Heart left ventricle (tissue), 16 donors: Measurements from ENCODE around the gene RPS10. TPM values are rescaled to one million over a fixed set of nuclear protein-coding genes. Genes with fewer than 3 reads are reported as not detected.

Source experiments
- ATAC-seq, 4 donors: fragments of 200-7000 bp; cut with Tn5 transposase; one replicate each; pipeline ENCODE4 v1.9.1; 2020 to 2022; ENCODE audit warnings: moderate library complexity in 4 of 4, mild to moderate bottlenecking in 3 of 4, moderate number of reproducible peaks in 1 of 4
- DNase-seq, 5 donors: peaks; one replicate each; pipeline ENCODE4 v3.0.0-alpha.2; 2020
- H3K27ac ChIP-seq, 12 donors: fragments of 200-600 bp; sonication (generic) in 4 of 12; one replicate each; pipeline versions ENCODE4 v1.5.0 to v1.8.0; 2016 to 2022; ENCODE audit warnings: mild to moderate bottlenecking in 2 of 12
- H3K27me3 ChIP-seq, 9 donors: fragments of 200-600 bp; sonication (generic) in 2 of 9; one replicate each; pipeline versions ENCODE4 v1.5.1 to v1.8.0; 2016 to 2022; ENCODE audit warnings: mild to moderate bottlenecking in 3 of 9
- H3K36me3 ChIP-seq, 9 donors: fragments of 200-600 bp; sonication (generic) in 2 of 9; one replicate each; pipeline versions ENCODE4 v1.5.0 to v1.8.0; 2018 to 2022; ENCODE audit warnings: mild to moderate bottlenecking in 2 of 9
- H3K4me1 ChIP-seq, 12 donors: fragments of 200-600 bp; sonication (generic) in 4 of 12; one replicate each; pipeline versions ENCODE4 v1.5.0 to v1.8.0; 2016 to 2022; ENCODE audit warnings: mild to moderate bottlenecking in 3 of 12
- H3K4me3 ChIP-seq, 12 donors: fragments of 200-600 bp; sonication (generic) in 4 of 12; one replicate each; pipeline versions ENCODE4 v1.5.0 to v1.8.0; 2017 to 2022; ENCODE audit warnings: mild to moderate bottlenecking in 9 of 12, moderate library complexity in 4 of 12
- H3K9me3 ChIP-seq, 12 donors: fragments of 200-600 bp; sonication (generic) in 4 of 12; one replicate each; pipeline versions ENCODE4 v1.5.0 to v1.8.0; 2016 to 2022; ENCODE audit warnings: mild to moderate bottlenecking in 1 of 12
- CTCF ChIP-seq, 12 donors: fragments of 200-600 bp; sonication (generic) in 4 of 12; IDR thresholded peaks; one replicate each; pipeline versions ENCODE4 v1.5.0 to v1.8.0; 2018 to 2022; ENCODE audit warnings: antibody characterized with exemption in 12 of 12, mild to moderate bottlenecking in 5 of 12
- POLR2A ChIP-seq, 2 donors: fragments of 450-650 bp; IDR thresholded peaks; one replicate each; pipeline ENCODE4 v1.6.1; 2017; ENCODE audit warnings: antibody characterized with exemption in 2 of 2, mild to moderate bottlenecking in 2 of 2, moderate library complexity in 2 of 2
- WGBS, 4 donors: extraction: QIAGEN DNeasy Blood & Tissue Kit in 2 of 4; methylation state at CpG; one replicate each; pipeline versions ENCODE4 v1.1.5 to v1.1.7; 2013 to 2018; 5-methylcytosine and 5-hydroxymethylcytosine counted together
- intact Hi-C, 10 donors: fragments of 100-400 bp; cut with DNase I; formaldehyde crosslinking; loops; one replicate each; pipeline versions ENCODE4 v1.11.1 to v1.14.2; 2022
- polyA plus RNA-seq, 2 donors: library from polyadenylated mRNA; stranded (reverse); fragments of 200-250 nt; gene quantifications; one replicate each; pipeline ENCODE4 v1.2.3, GENCODE V29; 2013
- total RNA-seq, 9 donors: library from RNA; depleted of rRNA in 2 of 9; stranded (reverse); fragments of >200 nt in 2 of 9; fragmentation: NEBNext Ultra II Directional in 3 of 9; extraction: Animal tissue kit (Norgen Biotek cat#: 25700) in 3 of 9; gene quantifications; one replicate each; pipeline versions ENCODE4 v1.1.0 to v1.2.4, GENCODE V29; 2016 to 2023
- donor health status: ischemic (EF 13 %, LVEDD 7.1; RV severe dilation, severe dysfunction).
- donor health status: healthy with polysubstance abuse.
- donor health status: DM: no; HTN: yes; CAD: no.
- donor health status: DM: no; HTN: no; CAD: no.
- donor health status: ischemic (EF 25% LVEDD 6.9; RV normal size, moderate dysfunction).
- donor health status: ischemic (EF 25% LVEDD 5.7; RV mildly dilated, moderate dysfunction).
- donor health status: healthy.
- donor health status: DM: yes; HTN: yes; CAD: no.
- donor health status: ischemic (EF 35%, LVEDD 5.7; RV mildly dilated, moderate dysfunction).
- donor health status: nonischemic (EF 11% LVEDD 7.7; RV severe dilation, severe dysfunction).
- donor health status: DM: yes; HTN: yes; CAD: no.
- donor health status: PGD.
- donor health status: ischemic (EF 29% LVEDD 5.4; RV normal size, mild dysfunction).
- donor health status: nonischemic (EF 23%, LVEDD 6.1; RV moderate dilation, normal function).

RPS10 gene
- total and polyA plus RNA-seq, 11 donors = 504 to 2,277 (median 805) TPM

GRCh38 chr6:34455831-34456230 lies 30.0 kb upstream of the RPS10 start:
- no peak for DNase-seq
- no peak for ATAC-seq
- WGBS, 4 donors = 71 to 100% (median 91%) methylated on average over 1 of the region's 1 CpG
- no peaks in the 10 kb centered on the region for H3K4me1 ChIP-seq
- no peak overlapping the region for H3K4me3 ChIP-seq
- peaks cover 0 to 9% (median 0%) of the 10 kb centered on the region in 12 donors for H3K9me3 ChIP-seq
- no peak for TF ChIP-seq POLR2A (IDR thresholded peaks at IDR 0.05)
- TF ChIP-seq CTCF (IDR thresholded peaks at IDR 0.05) = no peak
- H3K27me3 ChIP-seq = no peaks in the 10 kb centered on the region
- H3K27ac ChIP-seq = no peak overlapping the region
- no peaks in the 10 kb centered on the region for H3K36me3 ChIP-seq
- intact Hi-C loops = loop anchor here in 1 of 10 donors (10.0 kb wide), 1 partner anchor 679 kb away; no protein-coding TSS in a partner anchor

- TF ChIP-seq POLR2A (IDR thresholded peaks at IDR 0.05) (no peak), CTCF (IDR thresholded peaks at IDR 0.05) (no peak)
- WGBS, 4 donors = 98 to 100% (median 99%) methylated on average over 1 of the region's 1 CpG
- intact Hi-C loops = loop anchor here in 1 of 10 donors (10.0 kb wide), 1 partner anchor 684 kb away; no protein-coding TSS in a partner anchor
These were observed 25.3 kb upstream of the RPS10 start for GRCh38 chr6:34451192-34451591.

GRCh38 chr6:34447910-34448309 lies 22.0 kb upstream of the RPS10 start:
- Histone ChIP-seq H3K27ac (no peak overlapping the region), H3K4me1 (no peaks in the 10 kb centered on the region), H3K4me3 (no peak overlapping the region), H3K9me3 (peaks cover 0 to 9% (median 0%) of the 10 kb centered on the region in 12 donors), H3K27me3 (no peaks in the 10 kb centered on the region), H3K36me3 (no peaks in the 10 kb centered on the region)
- intact Hi-C loops = no loop called here
- TF ChIP-seq CTCF (IDR thresholded peaks at IDR 0.05) (no peak), POLR2A (IDR thresholded peaks at IDR 0.05) (no peak)
- ATAC-seq (no peak), DNase-seq (no peak)
- WGBS, 4 donors = 53 to 81% (median 68%) methylated on average over 5 of the region's 5 CpGs

More at GRCh38 chr6:34451192-34451591, 25.3 kb upstream of the RPS10 start:
- ATAC-seq (no peak), DNase-seq (no peak)
- Histone ChIP-seq H3K4me3 (no peak overlapping the region), H3K36me3 (no peaks in the 10 kb centered on the region), H3K4me1 (no peaks in the 10 kb centered on the region), H3K27me3 (no peaks in the 10 kb centered on the region), H3K9me3 (peaks cover 0 to 9% (median 0%) of the 10 kb centered on the region in 12 donors), H3K27ac (no peak overlapping the region)

- intact Hi-C loops = no loop called here
- 78 to 89% (median 82%) methylated on average over 7 of the region's 7 CpGs for WGBS, 4 donors
- no peak overlapping the region for H3K4me3 ChIP-seq
- no peaks in the 10 kb centered on the region for H3K36me3 ChIP-seq
- no peak overlapping the region for H3K27ac ChIP-seq
- no peak for DNase-seq
- no peak for TF ChIP-seq POLR2A (IDR thresholded peaks at IDR 0.05)
- no peak for TF ChIP-seq CTCF (IDR thresholded peaks at IDR 0.05)
- no peak for ATAC-seq
- no peaks in the 10 kb centered on the region for H3K4me1 ChIP-seq
- no peaks in the 10 kb centered on the region for H3K27me3 ChIP-seq
- peaks cover 0 to 9% (median 0%) of the 10 kb centered on the region in 12 donors for H3K9me3 ChIP-seq
These were observed 21.5 kb upstream of the RPS10 start for GRCh38 chr6:34447386-34447785.
